Skin epidermis (tissue), 12 donors: ENCODE results near the gene YAF2.

Experiments
- H3K27ac ChIP-seq, 21 experiments: fragments of 200-600 bp; sonication (generic) in 11 of 21; one replicate each; pipeline ENCODE4 v1.5.0; 2020; ENCODE audit warnings: mild to moderate bottlenecking in 3 of 21, inconsistent platforms in 2 of 21, moderate library complexity in 2 of 21
- H3K4me3 ChIP-seq, 7 experiments: fragments of 200-600 bp; sonication (generic) in 2 of 7; one replicate each; pipeline ENCODE4 v1.5.0; 2020; ENCODE audit warnings: inconsistent platforms in 2 of 7, mild to moderate bottlenecking in 2 of 7, moderate library complexity in 1 of 7

Gene YAF2

DNA sequence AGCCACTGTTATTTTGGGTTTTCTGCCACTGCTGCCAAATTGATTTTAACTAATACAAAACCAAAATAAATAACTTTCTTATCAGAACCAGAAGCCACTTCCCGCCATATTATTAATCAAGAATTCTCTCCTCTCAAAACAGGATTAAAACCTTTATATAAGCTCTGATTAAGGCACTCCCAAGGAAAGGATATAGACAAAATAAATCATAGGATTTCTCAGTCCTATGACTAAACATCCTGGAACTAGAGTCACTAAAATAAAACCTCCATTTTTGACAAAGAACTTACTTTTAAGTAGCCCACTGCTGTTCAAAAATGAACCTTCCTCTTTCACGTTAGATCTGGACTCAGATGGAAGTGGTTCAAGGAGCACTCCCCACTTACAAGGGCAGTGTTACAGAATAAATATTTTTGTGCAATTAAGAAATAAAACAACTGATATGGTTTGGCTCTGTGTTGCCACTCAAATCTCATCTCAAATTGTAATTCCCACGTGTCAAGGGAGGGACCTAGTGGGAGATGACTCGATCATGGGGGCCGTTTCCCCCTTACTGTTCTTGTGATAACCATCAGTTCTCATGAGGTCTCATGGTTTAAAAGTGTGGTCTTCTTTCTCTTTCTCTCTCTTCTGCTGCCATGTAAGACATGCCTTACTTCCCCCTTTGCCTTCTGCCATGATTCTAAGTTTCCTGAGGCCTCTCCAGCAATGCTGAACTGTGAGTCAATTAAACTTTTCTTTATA, 119.7 kb downstream of the YAF2 start:
- Histone ChIP-seq H3K27ac (no peak overlapping the region), H3K4me3 (no peak overlapping the region)

DNA sequence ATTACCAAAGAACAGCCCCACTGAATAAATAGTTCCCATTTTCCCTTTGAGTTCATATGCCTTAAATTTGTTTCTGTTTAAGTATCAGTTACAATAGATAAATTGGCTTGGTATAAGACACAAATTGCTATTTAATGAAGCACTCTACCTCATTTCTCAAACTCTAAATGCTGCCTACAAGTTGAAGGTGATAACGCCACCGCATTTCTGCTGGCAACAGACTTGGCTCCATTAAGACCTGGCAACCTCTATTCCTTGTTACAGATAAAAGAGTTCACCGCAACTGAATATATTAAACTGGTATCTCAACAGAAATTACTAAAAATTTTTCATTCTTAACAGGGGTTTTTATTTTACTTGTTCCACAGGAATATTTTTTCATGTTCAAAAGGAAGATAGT, 129.0 kb downstream of the YAF2 start:
- Histone ChIP-seq H3K4me3 (no peak overlapping the region), H3K27ac (no peak overlapping the region)
